GM19395 (cell line): ENCODE measurements around the gene STYX.

Experiments used
- ATAC-seq: cut with Tn5 transposase; IDR thresholded peaks from one replicate; pipeline ENCODE4 v1.9.1; 2021; ENCODE audit warnings: mild to moderate bottlenecking, moderate library complexity; ENCODE audit not compliant: unreplicated experiment

The STYX gene

DNA sequence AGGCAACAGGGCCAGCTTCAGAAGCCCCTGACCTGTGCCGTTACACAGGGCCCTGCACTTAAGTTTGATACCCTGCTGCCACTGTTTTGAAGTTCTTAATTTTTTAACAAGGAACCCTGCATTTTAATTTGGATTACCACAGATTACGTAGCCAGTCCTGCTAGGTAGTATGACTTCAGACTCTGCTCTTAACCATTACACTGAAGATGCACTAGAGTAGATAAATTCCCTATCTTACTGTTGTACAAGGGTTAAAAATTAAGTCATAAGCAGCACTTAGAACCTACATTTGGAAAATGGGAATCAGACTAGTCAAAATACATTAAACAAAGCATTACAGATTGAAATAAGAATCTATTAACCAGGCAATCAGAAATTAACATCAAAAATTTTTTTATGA, 59.2 kb downstream of the STYX start:
- ATAC-seq: no peak

DNA sequence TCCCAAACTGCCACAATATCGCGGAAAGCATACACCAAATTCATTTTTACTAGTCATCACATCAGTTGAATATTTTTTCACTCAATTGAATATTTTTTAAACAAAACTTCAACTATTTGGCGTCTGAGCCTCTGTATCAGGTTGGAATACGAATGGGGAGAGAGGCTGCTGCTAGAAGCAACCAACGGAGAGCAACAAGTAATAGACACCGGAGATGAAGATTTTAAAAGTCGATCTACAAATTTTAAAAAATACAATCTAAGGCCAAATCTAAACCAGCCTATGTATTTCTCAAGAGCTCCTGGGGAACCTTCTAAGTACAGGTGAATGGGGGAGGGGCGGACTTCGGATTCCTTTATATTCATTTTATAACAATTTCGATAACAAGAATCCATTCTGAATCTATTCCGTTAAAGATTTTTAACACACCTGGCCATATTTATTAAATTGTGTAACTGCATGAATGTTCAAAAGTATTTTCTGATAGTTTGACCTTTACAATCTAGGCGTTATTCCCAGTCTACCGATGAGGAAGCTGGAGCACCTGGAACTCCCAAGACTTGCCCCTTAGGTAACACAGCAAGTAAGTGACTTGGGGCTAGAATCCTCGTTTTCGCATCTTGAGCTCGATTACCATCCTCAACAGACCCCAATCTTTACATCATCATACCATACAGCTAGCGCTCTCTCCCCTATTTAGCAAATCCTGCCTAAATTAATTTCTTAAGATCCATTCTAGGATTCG, 60.2 kb downstream of the STYX start:
- no peak for ATAC-seq

GRCh38 chr14:52790756-52791222, 60.8 kb downstream of the STYX start:
- ATAC-seq: peak; percentile 20

DNA sequence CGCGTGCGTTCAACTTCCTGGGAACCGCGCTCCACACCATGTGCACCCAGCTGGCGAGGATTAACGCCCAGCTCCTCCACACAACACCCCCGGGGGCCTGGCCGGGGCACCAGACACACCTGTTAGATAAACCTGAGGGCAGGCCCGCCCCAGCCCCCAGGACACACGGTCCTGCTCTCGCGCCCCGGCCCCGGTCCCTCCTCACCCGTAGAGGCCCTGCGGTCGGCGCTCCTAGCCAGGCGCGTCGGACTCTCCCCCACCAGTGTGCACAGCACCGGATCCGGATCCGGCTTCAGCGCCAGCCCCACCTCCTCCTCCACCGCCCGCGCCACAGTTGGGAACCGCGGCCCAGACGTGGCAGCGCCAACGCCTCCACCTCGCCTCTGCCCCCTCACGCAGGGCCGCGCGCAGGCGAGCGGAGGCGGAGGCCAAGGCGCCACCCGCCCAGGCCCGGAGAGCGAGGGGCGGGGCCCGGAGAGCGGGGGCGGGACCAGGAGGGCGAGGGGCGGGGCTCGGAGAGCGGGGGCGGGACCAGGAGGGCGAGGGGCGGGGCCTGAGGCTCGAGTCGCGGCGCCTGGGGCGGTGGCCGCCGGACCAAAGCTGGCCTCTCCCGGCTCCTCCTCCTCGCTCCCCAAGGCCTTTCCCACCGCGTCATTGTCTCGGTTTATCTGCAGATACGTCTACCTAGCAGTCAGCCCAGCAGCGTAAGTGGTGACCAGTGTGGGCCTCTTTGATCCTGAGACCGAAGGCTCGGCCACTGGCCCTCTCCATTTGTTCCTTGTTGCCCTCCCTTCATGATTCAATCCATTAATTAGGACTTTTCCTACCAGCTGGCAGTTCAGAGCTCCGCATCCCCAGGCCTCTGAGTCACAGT, 61.5 kb downstream of the STYX start, which contains the start of gene GNPNAT1:
GNPNAT1 (minus strand) TSS at position 385 of the 874 bp plus-strand sequence. CDS start 6,957 bp downstream, outside the sequence.
- peak; percentile 87 for ATAC-seq

DNA sequence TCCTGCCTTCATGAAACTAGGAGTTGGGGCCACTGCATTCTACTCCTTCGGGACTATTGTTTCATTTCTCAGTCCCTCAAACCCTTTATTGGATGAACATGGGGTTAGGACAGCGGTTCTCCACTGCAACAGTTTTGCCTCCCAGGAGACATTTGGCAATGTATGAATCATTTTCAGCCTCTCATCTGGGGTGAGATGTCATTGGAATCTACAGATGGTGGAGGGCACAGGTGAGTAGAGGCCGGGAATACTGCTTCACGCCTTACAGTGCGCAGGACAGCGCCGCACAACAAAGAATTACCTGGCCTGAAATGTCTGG, 62.1 kb downstream of the STYX start:
- no peak for ATAC-seq

DNA sequence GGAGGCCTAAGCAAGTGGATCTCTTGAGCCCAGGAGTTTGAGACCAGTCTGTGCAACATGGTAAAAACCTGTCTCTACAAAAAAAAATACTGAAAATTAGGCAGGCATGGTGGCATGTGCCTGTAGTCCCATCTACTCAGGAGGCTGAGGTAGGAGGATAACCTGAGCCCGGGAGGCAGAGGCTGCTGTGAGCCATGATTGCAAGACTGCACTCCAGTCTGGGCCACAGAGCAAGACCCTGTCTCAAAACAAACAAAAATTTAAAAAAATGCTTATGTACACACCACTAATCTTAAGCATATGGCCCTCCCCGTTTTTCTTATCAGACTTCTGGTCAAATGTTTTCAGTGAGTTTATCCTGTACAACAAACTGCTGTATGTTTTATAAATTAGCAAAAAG, 63.1 kb downstream of the STYX start:
- ATAC-seq: no peak

- ATAC-seq: no peak
Observed at GRCh38 chr14:52797653-52798052, 67.7 kb downstream of the STYX start.

DNA sequence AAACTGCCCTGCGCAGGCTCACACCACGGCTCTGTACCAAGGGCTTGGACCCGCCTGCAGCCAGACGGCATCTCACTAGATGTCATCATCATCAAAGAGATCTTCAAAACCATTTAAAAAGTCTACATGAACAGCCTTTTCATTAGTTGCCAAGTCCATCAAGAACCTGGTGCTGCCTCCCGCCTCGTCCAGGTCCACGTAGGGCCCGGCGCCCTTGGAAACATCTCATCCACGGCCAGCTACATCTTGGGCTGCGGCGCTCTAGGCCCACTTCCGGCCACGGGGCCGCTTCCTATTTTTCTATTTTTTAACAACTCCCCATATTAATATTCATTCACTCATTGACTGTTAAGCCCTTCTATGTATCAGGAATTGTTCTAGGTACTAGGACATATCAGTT, 68.9 kb downstream of the STYX start:
- no peak for ATAC-seq

- no peak for ATAC-seq
Observed at GRCh38 chr14:52801014-52801712, 71.2 kb downstream of the STYX start.

GRCh38 chr14:52802597-52802996, 72.6 kb downstream of the STYX start:
- no peak for ATAC-seq

GRCh38 chr14:52806115-52806514, 76.1 kb downstream of the STYX start:
- no peak for ATAC-seq

GRCh38 chr14:52808101-52808500, 78.1 kb downstream of the STYX start:
- ATAC-seq: no peak

- no peak for ATAC-seq
Observed at GRCh38 chr14:52821805-52822250, 91.9 kb downstream of the STYX start.

- no peak for ATAC-seq
Observed at GRCh38 chr14:52824462-52824861, 94.5 kb downstream of the STYX start.
